Vagina (tissue), 2 donors: ENCODE data around the gene CLRN2.

Source experiments
- POLR2A ChIP-seq, 2 donors: fragments of 450-650 bp; IDR thresholded peaks; one replicate each; pipeline ENCODE4 v1.6.1; 2017; ENCODE audit warnings: antibody characterized with exemption in 2 of 2, mild to moderate bottlenecking in 2 of 2, moderate library complexity in 2 of 2
- TF ChIP-seq, protein P1 (sequence below), 3 experiments: fragments of 450-650 bp in 2 of 3; fragments of 200-600 bp in 1 of 3; sonication (generic) in 1 of 3; IDR thresholded peaks; one replicate each; pipeline ENCODE4 v1.5.1; 2017 to 2019; ENCODE audit warnings: antibody characterized with exemption in 3 of 3, mild to moderate bottlenecking in 2 of 3, moderate library complexity in 2 of 3

DNA sequence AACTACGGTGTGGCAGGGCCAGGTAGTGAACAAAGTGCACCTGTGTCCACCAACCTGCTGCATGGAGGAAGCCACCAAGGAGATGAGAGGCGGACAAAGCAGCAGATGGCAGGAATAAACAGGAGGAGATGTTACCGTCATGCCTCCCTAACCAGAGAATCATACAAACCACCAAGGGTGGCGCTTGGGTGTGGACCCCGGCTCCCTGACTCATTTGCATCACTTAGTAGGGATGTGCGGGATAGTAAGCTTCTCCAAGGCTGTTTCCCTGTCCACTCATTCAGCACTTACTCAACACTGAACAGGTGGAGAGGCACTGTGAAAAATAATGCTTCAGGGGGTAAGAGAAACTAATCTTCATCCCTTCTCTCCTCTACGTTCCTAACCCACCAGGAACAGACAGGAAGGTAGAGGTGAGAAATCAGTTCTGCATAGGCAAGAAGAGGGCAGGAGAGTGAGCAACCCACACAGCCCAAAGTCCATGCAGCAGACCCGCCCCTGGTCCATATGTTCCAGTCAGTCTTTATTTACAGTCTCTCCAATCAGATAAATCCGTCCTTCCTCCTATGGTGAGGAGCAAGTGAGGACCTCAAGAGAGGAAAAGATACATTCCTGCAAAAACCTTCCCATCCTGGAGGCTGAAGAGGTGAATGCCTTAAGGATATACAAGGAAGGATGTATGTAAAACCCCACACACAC, 37.0 kb upstream of the CLRN2 start:
- TF ChIP-seq, protein P1, sequence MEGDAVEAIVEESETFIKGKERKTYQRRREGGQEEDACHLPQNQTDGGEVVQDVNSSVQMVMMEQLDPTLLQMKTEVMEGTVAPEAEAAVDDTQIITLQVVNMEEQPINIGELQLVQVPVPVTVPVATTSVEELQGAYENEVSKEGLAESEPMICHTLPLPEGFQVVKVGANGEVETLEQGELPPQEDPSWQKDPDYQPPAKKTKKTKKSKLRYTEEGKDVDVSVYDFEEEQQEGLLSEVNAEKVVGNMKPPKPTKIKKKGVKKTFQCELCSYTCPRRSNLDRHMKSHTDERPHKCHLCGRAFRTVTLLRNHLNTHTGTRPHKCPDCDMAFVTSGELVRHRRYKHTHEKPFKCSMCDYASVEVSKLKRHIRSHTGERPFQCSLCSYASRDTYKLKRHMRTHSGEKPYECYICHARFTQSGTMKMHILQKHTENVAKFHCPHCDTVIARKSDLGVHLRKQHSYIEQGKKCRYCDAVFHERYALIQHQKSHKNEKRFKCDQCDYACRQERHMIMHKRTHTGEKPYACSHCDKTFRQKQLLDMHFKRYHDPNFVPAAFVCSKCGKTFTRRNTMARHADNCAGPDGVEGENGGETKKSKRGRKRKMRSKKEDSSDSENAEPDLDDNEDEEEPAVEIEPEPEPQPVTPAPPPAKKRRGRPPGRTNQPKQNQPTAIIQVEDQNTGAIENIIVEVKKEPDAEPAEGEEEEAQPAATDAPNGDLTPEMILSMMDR (IDR thresholded peaks at IDR 0.05) = no peak
- TF ChIP-seq POLR2A (IDR thresholded peaks at IDR 0.05) = no peak
